Stimulated activated CD8-positive, alpha-beta memory T cell treated with anti-CD3 and anti-CD28 coated beads, Interleukin-7, amount 100 ng/mL, for 48 hours (primary cell): ENCODE measurements around the gene MANSC4.

Source experiments
- DNase-seq, 2 donors: peaks; one replicate each; pipeline ENCODE4 v3.0.0-alpha.2; 2020; ENCODE audit warnings: low read depth in 1 of 2; ENCODE audit errors: extremely low read depth in 1 of 2

Gene MANSC4

DNA sequence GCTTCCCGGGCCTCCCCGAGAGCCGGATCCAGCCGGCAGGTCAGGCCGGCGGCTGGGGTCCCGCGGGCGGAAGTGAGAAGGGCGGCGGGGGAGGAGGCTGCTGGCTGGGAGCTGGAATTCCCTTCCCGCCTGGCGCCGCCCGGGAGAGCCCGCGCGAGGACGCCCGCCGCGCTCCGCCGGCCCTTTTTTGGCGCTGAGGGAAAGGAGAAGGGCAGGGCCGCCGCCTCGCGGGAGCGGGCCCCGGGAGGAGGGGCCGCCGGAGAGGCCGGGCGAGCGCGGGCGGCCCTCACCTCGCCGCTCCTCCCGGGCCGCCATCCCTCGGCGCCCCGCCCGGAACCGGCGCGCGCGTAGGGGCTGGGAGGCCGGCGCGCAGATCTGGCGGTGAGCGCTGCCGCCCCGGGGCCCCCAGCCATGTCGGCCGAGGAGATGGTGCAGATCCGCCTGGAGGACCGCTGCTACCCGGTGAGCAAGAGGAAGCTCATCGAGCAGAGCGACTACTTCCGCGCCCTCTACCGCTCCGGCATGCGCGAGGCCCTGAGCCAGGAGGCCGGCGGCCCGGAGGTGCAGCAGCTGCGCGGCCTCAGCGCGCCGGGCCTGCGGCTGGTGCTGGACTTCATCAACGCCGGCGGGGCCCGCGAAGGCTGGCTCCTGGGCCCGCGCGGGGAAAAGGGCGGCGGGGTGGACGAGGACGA lies at the start of gene MANSC4, which contains the start of gene KLHL42:
TSS of gene MANSC4 (minus strand) at position 317 of the 692 bp plus-strand sequence. CDS start 8,960 bp downstream, outside the sequence.
TSS of gene KLHL42 (plus strand) at position 314 of the 692 bp plus-strand sequence. CDS start at position 412, 98 bp downstream.
- peak; percentile 28 to 41 for DNase-seq

GRCh38 chr12:27828196-27828595 lies 48.2 kb upstream of the MANSC4 start:
- DNase-seq = no peak

DNA sequence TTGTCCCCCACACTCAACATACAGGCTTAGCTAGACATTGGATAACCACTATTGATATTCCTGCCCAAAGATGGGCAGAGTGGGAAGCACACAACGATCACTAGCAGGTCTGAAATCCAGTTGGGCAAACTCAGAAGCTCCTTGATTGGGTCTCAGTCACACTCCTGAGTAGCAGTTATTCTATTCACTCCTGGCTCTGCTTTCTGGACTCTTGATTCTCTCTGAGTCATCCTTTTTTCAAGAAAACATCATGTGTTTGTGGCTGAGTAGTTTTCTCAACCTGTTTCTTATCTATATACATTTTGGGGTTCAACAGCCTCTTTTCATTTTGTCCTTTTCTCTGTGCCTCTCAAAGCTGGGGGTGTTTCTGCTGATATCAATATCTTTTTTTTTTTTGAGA lies 46.0 kb upstream of the MANSC4 start:
- DNase-seq = no peak

DNA sequence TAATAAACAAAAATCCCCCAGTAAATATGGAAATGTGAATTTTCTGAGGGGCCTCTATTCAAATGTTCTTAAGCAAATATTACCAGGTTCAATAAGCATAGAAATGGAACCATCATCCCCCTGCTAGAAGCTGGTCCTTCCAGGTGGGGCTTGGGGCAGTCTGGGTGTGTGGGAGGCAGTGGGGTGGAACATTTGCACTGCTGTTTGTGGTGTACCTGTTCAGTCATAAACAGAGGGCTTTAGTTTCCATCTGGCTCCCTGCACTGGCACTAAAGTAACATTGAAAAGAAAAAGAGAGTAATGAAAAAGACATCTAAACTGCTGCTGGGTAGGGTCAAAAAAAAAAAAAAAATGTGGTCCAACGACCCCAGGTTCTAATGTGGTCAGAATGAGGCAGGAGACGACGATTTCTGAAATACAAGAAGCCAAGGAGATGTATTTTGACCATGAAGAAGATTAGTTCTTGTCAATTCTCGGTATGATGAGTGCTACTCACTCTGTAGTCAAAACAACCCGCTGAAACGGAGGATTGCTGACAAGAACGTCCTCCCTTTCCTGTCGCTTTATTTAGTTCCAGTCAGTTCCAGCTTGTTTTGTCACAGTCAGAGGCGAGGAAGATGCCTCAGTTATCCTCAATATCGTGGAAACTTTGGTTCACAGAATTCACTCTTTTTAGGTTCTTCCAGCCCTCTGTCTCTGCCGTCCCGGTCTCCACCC lies 44.2 kb upstream of the MANSC4 start:
- DNase-seq = no peak

- no peak for DNase-seq
Observed at GRCh38 chr12:27823038-27823437, 43.0 kb upstream of the MANSC4 start.

GRCh38 chr12:27822076-27822712 lies 42.2 kb upstream of the MANSC4 start:
- DNase-seq = peak; percentile 39 to 75

DNA sequence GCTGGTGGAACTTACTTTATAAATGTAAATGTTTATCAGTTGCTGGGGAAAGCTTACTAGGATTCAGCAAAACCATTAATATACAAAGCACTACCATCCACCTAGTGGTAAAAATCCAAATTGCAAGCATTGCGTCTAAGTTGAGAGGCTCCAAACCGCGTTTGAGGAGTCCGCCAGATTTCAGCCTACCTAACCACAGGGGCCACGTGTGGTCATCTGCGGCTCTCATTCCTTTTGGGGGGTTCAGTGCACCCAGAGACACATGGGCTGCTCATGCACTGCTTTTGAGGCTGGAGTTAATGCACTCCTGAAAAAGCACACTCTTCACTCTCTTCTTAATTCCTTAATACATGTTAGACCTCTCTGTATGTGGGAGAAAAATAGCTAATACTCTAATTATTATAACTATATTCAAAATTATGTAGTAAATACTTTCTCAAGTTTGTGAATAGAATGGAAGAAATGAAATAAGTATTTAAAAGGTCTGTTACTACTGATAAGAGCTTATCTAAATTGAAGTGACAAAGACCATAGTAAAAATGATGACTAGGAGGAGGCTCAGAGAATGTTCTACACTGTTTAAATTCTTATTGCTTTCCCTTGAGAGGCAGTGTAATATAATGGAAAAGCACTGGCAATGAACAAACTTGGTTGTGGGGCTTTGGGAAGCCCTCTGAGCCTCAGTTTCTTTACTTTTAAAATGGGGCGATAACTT lies 41.4 kb upstream of the MANSC4 start:
- DNase-seq = no peak

DNA sequence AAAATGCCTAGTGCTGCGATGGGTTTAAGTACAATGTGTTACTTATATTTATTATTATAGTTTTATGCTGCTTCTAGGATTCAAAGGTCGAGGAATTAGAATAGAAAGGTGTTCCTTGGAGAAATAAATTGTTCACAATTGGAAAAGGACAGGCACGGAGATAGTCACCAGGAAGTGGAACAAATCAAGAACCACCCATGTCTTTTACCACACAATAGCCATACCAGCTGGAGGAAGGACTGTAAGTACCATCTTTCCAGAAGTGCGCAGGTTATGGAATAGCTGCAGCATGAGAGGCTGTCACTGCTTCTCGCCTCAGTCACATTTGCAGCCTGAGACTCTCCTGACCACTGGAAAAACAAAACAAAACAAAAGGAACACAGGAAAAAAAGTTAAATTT lies 40.5 kb upstream of the MANSC4 start:
- no peak for DNase-seq

DNA sequence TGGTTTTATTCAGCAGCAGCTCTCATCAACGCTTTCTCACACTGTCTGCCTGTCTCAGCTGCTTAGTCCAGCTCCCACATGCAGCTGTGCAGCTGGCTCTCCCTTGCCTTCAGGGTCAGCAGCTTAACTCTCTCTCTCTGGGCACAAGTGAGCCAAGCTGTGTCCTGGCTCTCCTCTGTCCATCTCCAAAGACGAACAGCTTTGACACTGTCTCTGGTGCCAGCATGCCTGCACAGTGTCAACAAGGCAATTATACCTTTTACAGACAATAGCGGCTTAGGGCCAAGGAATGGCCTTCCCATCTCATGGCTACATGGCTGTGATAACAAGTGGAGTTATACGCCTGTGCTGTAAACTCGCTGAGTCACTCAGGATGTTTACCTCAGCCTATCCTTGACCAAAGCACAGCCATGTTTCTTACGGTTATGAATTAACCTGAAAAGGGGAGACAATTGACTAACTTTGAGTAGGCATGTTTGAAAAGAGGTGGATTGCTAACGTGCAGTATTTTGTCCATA lies 38.4 kb upstream of the MANSC4 start:
- no peak for DNase-seq

DNA sequence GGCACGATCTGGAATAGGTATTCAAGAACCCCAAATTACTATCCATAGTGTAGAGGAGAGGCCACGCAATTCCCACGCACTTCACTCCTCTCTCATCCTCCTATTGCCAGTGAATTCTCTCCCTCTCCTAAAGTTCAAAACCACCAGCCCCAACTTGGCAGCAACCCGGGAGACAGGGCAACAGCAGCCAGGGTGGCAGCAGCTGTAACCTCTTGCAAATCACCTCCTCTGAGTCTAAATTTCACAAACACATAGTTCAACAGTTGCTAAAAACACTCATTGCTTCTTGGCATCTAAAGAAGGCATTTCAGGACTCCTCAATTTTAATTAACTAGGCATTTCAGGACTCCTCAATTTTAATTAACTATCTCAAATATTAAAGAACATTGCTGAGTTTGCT lies 37.7 kb upstream of the MANSC4 start:
- no peak for DNase-seq

- no peak for DNase-seq
Observed at GRCh38 chr12:27814851-27815591, 35.0 kb upstream of the MANSC4 start.

DNA sequence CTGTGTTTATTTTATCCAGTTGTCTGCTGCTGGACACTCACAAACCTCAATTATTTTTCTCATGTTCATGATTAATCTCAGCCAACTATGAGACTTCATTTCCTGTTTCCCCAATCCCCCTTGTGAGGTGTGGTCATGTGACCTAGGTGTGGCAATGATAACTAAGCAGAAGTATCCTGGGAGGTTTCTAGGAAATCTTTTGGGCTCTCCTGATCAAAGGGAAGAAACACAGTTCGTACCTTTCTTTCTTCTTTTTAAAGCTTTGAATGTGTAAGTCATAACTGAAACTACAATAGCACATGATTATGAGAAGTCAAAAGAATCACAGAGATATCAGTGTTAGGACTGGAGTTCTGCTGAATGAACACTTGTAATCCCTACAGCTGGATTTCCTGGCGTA lies 34.4 kb upstream of the MANSC4 start:
- no peak for DNase-seq

DNA sequence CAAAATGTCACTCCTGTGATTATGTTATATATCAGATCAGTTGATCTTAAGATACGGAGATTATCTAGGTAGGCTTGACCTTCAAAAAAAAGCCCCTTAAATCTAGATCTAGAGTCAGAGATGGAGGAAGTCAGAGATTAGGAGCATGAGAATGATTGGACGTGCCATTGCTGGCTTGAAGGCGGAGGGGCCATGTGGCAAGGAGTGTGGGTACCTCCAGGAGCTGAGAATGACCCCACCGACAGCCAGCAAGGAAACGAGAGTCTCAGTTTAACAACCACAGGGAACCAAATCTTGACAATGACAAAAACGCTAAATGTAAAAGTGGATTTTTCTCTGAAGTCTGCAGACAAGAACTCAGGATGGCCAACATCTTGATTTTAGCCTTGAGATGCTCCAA lies 32.5 kb upstream of the MANSC4 start:
- DNase-seq = no peak

GRCh38 chr12:27810756-27811155 lies 30.7 kb upstream of the MANSC4 start:
- no peak for DNase-seq

- DNase-seq = no peak
Observed at GRCh38 chr12:27808841-27809240, 28.8 kb upstream of the MANSC4 start.

DNA sequence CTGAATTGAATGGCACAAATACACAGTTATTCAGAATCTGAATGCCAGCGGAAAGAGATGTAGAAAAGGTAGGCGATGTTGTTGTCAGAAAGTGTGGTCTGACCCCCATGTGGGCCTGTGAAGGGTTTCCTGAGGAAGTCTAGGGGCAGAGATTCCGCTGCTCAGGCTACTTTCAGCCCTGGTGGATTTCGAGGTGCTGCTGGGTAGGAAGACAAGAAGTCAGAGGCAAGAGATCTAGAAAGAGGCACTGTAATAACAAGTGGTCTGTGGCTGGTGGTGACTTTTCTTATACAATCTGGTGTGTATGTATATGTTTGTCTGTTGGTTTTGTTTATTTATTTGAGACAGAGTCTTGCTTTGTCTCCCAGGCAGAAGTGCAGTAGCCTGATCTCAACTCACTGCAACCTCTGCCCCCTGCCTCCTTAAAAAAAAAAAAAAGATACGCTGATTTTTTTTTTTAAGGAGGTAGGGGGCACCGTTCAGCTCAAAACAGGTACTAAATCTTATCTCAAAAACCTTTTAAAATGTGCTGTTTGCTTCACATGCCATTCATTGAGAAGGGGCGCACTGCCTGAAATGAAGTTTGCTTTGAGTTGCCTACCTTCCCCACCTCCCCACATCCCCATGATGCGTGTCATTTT lies 27.1 kb upstream of the MANSC4 start:
- DNase-seq = peak in 1 of 2 donors; percentile 31

DNA sequence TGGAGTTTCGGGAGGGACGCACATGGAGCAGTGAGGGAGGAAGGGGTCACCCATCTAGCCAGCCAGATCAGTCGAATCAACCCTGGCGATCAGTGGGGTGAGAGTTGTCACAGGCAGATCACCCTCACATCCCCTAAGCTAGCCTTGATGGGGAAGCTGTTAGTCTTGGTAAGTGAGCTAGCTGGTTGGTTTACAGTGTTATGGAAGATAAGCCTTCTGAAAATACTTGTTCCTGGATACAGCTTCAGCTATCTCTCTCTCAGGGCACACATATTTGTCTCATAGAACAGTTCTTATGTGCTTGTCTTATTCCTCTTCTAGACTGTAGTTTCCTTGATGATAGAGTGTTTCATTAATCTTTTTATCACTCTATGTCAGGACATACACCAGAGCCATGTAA lies 26.2 kb upstream of the MANSC4 start:
- DNase-seq = no peak

- no peak for DNase-seq
Observed at GRCh38 chr12:27805238-27805637, 25.2 kb upstream of the MANSC4 start.

GRCh38 chr12:27802936-27803335 lies 22.9 kb upstream of the MANSC4 start:
- DNase-seq = no peak

DNA sequence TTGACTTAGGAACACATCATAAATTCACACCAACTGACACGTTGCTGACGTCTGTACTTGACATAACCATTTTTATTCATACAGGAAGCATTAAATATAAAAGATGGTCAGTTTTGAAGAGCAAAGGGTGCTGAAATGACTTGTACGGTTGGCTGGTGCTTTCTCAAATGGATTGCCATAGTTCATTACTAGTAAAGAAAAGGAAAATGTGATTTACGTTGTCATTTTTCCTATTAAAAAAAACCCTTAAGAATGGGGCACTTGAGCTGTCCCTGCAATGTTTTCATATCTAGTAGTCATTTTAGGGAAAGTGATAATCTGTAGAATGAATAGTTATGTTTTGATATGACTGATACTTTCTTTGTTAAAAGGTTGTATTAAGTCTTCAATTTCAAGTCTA lies 22.5 kb upstream of the MANSC4 start:
- no peak for DNase-seq
